DMS114 treated with DMSO at 0.1 percent for 48 hours (cell line): Measurements from ENCODE around the gene NRXN2.

Experiments used
- DNase-seq: peaks from one replicate; lab custom pipeline; 2025; ENCODE audit not compliant: unreplicated experiment; lab: John Stamatoyannopoulos, UW

Gene NRXN2

DNA sequence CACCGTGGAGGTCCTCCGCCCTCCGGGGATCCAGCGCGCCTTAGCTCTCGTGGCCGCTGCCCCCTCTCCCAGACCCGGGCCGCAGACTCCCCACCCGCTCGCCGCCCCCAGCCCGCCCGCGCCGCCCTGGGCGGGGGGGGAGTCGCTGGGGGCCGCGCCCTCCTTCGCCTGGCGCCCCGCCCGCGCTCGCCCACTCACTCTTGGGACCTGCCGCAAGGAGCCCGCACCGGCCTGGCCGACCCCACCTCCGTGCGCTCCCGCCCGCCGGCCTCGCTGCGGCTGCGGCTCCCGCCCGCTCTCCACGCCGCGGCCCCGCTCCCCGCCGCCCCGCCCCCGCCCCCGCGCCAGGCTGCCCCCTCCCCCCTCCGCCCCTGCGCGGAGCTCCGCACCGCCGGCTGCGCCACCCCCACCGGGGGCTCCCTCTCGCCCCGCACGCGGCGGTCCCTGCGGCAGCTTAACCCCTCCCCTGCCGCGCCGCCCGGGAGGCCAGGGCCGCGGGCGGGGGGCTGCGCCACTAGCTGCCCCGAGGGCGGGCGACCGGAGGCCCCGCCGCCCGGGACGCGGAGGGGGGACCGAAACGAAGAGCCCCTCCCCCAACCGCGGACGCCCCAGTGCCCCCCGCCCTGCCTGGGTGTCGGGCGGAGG, 21.7 kb upstream of the NRXN2 start:
- no peak for DNase-seq

- no peak for DNase-seq
Observed at GRCh38 chr11:64743591-64744543, 20.9 kb upstream of the NRXN2 start, which contains the start of gene RASGRP2. Gene RASGRP2, minus strand, starts transcription at chr11:64744142. Its CDS starts 1,276 bp downstream, at chr11:64742866.

DNA sequence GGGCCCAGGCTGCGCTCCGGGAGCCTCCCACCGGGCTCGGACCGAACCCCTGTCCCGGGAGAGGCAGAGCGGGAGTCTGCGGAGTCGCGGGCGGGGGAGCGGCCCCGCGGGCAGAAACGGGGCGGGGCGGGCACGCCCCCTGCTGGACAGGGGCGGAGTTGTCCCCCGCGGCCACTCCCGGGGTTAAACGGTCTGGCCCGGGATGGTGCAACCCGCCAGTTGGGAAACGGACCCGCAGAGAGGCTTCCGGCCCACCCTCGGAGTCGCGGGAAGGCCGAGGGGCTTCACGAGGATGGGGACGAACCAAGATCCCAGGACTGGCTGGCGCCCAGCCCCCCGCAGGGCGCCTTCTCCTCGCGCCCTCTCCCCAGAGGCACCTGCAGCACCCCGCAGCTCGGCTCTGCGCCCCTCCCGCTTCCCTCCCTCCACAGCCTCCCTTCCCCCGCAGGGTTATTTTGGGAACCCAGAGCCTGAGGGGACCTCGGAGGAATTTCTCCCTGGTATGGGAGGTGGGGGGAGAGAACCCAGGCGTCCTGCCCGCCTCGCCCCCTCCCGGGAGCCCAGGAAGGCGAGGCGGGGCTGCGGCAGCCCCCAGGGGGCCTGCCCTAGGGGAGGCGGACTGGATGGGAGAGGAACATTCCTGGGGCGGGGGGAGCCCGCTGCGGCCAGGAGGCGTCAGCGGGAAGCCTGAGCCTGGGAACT, 20.0 kb upstream of the NRXN2 start:
- DNase-seq, result no peak

GRCh38 chr11:64742087-64742888, 19.3 kb upstream of the NRXN2 start:
- DNase-seq, result no peak

DNA sequence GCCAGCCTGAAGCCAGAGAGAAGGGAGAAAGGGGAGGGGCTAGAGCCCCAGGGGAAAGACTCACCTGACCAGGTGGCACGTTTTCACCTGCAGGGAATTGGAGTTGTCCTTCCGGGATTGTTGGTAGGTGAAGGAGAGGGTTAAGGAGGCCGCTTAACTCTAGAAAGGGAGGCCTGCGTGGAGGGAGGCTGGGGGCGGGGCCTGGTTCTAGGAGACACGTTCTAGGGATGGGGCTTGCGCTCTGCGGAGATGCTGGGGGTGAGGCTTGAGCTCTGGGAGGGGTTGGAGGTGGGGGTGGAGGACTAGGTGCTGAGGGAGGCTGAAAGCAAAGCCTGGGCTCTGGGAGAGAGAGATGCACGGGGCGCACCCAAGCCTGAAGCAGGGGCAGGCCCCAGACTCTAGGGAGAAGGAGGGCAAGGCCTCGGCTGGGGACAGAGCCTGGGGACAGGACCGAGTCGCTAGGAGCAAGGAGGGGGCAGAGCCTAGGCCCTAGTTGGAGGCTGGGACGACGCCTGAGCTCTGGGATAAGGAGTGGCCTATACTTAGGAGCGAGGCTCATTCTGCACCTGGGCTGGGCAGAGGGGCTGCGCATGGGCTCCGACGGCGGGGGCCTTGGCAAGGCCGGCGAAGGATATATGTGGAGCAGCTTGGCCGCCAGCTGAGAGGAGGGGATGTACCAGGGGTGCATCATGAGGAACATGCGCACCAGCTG, 18.5 kb upstream of the NRXN2 start:
- DNase-seq, result no peak

DNA sequence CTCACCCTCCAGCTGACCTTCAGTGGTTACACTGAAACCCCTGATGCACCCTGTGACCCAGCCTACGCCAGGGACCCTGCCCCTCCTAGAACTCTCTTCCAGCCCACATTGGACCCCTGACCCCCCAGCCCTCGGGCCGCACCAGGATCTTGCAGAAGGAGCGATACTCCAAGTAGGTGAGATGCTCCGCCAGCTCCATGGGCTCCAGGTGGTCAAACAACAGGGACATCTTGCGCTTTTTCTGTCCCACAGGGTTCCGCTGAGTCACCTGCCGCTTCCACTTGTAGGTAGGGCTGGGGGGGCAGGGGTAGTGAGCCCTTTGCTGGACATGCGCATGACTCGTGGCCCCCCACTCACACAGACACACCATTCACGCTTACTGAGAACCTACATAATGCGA, 16.9 kb upstream of the NRXN2 start:
- DNase-seq, result no peak

DNA sequence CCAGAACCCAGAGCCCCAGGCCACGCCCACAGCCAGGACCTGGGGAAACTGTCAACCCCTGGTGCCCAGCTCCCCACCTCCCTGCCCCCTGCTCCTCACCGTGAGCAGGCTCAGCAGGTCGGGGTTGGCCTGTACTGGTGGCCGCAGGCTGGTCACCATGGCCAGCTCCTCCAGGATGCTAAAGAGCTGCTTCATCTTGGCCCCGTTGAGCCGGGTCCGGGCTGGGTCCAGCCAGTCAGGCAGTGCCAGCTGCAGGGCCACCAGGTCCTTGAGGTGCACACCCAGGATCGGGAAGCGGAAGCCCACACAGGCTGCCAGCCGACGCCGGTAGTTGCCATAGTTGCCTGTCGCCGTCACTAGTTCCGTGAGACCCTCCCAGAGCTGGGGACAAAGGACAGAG, 13.7 kb upstream of the NRXN2 start:
- DNase-seq, result no peak

GRCh38 chr11:64735725-64736259, 12.8 kb upstream of the NRXN2 start:
- no peak for DNase-seq

DNA sequence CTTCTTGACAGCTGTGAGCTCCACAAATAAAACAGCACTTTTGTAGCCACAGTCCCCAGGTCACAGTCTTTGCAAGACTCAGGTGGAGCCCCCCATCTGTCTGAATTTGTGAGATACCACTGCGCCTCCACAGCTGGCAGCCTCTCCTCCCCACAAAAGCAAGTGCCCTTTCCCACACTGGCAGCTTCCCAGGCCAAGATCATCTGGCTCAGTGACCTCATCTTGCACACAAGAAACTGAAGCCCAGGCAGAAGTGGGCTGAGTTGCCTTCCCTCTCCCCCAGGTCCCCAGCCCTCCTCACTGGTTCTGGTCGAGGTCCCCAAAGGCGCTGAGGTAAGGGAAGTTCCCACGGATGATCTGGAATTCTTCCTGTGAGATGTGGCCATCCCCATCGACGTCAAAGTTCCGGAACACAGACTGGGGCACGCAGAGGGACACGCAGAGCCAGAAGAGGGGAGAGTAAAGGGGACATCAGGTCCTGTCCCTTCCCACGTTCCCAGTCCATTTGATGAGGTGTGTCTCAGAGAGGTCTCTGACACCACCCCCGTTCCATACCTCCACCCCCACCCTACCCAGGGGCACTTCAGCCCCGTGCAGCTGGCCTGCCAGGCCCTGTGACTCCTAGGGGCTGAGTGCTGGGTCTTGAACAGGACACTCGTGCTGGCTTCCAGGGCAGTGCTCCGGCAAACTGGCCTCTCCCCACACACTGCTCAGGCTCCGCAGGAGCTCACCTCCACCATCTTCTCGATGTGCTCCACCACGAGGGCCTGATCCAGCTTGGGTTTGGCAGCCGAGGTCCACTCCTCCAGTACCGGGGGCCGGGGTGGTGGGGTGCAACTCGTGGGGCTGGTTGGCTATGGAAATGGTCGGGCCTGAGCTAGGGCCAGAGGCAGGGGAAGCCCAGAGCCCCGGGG, 12.1 kb upstream of the NRXN2 start:
- DNase-seq, result no peak

DNA sequence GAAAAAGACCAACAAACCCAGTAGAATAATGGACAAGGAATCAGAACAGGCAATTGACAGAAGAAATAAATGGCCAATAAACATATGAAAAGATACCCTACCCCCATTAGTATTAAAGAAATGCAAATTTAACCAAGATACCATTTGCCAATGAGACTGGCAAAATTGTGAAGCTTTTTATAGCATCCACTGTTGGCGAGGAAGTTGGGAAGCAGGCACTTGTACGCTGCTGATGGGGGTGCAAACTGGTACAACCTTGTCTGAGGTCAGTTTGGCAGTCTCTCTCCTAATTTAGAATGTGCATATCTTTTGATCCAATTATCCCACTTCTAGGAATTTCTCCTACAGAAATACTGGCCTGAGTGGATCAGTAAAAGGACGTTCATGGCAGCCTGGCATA, 8.6 kb upstream of the NRXN2 start:
- no peak for DNase-seq

DNA sequence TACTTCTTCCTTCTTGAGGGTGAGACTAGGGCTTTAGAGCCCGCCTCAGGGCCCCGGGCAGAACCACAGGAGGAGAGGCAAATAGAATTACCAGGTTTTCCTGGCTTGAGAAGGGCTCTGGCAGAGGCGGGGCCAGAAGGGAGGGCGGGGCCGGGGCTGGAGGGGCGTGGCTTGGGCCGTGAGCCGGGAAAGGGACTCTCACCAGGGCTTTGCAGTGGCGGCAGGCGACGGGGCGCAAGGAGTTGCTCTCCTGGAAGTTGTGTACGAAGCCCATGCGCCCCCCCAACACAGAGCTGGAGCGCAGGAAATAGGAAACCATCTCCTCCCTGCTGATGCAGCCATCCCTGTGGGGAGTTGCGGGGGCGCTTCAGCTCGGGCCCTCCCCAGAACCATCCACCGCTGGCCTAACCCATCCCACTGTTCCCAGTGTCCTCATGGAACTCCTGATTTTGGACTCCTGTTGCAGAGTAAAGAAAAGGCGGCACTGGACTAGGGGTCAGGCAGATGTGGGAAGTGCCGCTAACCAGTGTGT, 6.9 kb upstream of the NRXN2 start:
- DNase-seq, result no peak

GRCh38 chr11:64728757-64729365, 5.9 kb upstream of the NRXN2 start:
- DNase-seq, result no peak

- DNase-seq, result no peak
Observed at GRCh38 chr11:64726867-64727530, 4.0 kb upstream of the NRXN2 start.

- no peak for DNase-seq
Observed at GRCh38 chr11:64726211-64726641, 3.2 kb upstream of the NRXN2 start.

- no peak for DNase-seq
Observed at GRCh38 chr11:64724863-64725532, 2.0 kb upstream of the NRXN2 start.

- DNase-seq, result no peak
Observed at GRCh38 chr11:64723907-64724862, 1.2 kb upstream of the NRXN2 start.
